Adipocyte (in vitro differentiated cells): ENCODE measurements around the gene KRTAP5-1.

Experiments used
- DNase-seq: peaks from one replicate; pipeline ENCODE4 v3.0.0-alpha.2; 2015; ENCODE audit warnings: low read depth
- H3K27me3 ChIP-seq: replicated peaks from 2 replicates; pipeline ENCODE4 v1.7.0; 2013; ENCODE audit warnings: mild to moderate bottlenecking, low read length, moderate library complexity; ENCODE audit not compliant: control insufficient read depth, insufficient read depth
- H3K36me3 ChIP-seq: 2 replicates; pipeline ENCODE4 v1.7.0; 2013; ENCODE audit warnings: low read length, mild to moderate bottlenecking, moderate library complexity; ENCODE audit not compliant: control insufficient read depth, insufficient read depth, severe bottlenecking
- H3K4me1 ChIP-seq: 2 replicates; pipeline ENCODE4 v1.7.0; 2013; ENCODE audit warnings: mild to moderate bottlenecking, low read length, moderate library complexity; ENCODE audit not compliant: control insufficient read depth, insufficient read depth
- H3K4me3 ChIP-seq: 2 replicates; pipeline ENCODE4 v1.7.0; 2013; ENCODE audit warnings: mild to moderate bottlenecking, low read length, moderate library complexity
- H3K9ac ChIP-seq: 2 replicates; pipeline ENCODE4 v1.7.0; 2013; ENCODE audit warnings: mild to moderate bottlenecking, low read length, moderate library complexity
- H3K9me3 ChIP-seq: 2 replicates; pipeline ENCODE4 v1.7.0; 2013; ENCODE audit warnings: mild to moderate bottlenecking, low read length, moderate library complexity; ENCODE audit not compliant: control insufficient read depth

KRTAP5-1 gene

GRCh38 chr11:1570531-1570895 lies 14.6 kb downstream of the KRTAP5-1 start:
- Histone ChIP-seq H3K9me3 (no peaks in the 10 kb centered on the region), H3K4me3 (no peak overlapping the region), H3K9ac (no peak overlapping the region), H3K4me1 (peaks cover 3% of the 10 kb centered on the region), H3K27me3 (peaks cover 16% of the 10 kb centered on the region), H3K36me3 (no peaks in the 10 kb centered on the region)
- no peak for DNase-seq

- Histone ChIP-seq H3K4me3 (no peak overlapping the region), H3K27me3 (peaks cover 15% of the 10 kb centered on the region)
Observed at GRCh38 chr11:1570001-1570453, 15.1 kb downstream of the KRTAP5-1 start.

GRCh38 chr11:1569251-1569780 lies 15.8 kb downstream of the KRTAP5-1 start:
- no peaks in the 10 kb centered on the region for H3K9me3 ChIP-seq
- no peaks in the 10 kb centered on the region for H3K36me3 ChIP-seq
- H3K4me3 ChIP-seq: no peak overlapping the region
- DNase-seq: no peak
- H3K9ac ChIP-seq: no peak overlapping the region
- H3K27me3 ChIP-seq: peaks cover 14% of the 10 kb centered on the region
- H3K4me1 ChIP-seq: peaks cover under 1% of the 10 kb centered on the region

More at GRCh38 chr11:1570001-1570453, 15.1 kb downstream of the KRTAP5-1 start:
- no peak for DNase-seq
- no peaks in the 10 kb centered on the region for H3K9me3 ChIP-seq
- H3K9ac ChIP-seq: no peak overlapping the region
- peaks cover 3% of the 10 kb centered on the region for H3K4me1 ChIP-seq
- no peaks in the 10 kb centered on the region for H3K36me3 ChIP-seq

GRCh38 chr11:1568441-1568911 lies 16.6 kb downstream of the KRTAP5-1 start:
- no peaks in the 10 kb centered on the region for H3K9me3 ChIP-seq
- H3K36me3 ChIP-seq: no peaks in the 10 kb centered on the region
- DNase-seq: no peak
- H3K4me3 ChIP-seq: no peak overlapping the region
- peaks cover 6% of the 10 kb centered on the region for H3K27me3 ChIP-seq
- H3K9ac ChIP-seq: no peak overlapping the region
- H3K4me1 ChIP-seq: no peaks in the 10 kb centered on the region

- Histone ChIP-seq H3K4me3 (no peak overlapping the region), H3K4me1 (no peaks in the 10 kb centered on the region), H3K36me3 (no peaks in the 10 kb centered on the region), H3K9ac (no peak overlapping the region), H3K27me3 (peaks cover 4% of the 10 kb centered on the region), H3K9me3 (no peaks in the 10 kb centered on the region)
- DNase-seq: no peak
Observed at GRCh38 chr11:1567721-1568100, 17.4 kb downstream of the KRTAP5-1 start.

GRCh38 chr11:1567052-1567720 lies 17.9 kb downstream of the KRTAP5-1 start:
- Histone ChIP-seq H3K36me3 (no peaks in the 10 kb centered on the region), H3K4me3 (no peak overlapping the region), H3K9ac (no peak overlapping the region), H3K4me1 (no peaks in the 10 kb centered on the region), H3K27me3 (peaks cover 4% of the 10 kb centered on the region), H3K9me3 (no peaks in the 10 kb centered on the region)
- no peak for DNase-seq

- peaks cover 3% of the 10 kb centered on the region for H3K4me1 ChIP-seq
- DNase-seq: no peak
- peaks cover 4% of the 10 kb centered on the region for H3K27me3 ChIP-seq
- no peak overlapping the region for H3K4me3 ChIP-seq
- H3K9ac ChIP-seq: no peak overlapping the region
- H3K9me3 ChIP-seq: no peaks in the 10 kb centered on the region
- H3K36me3 ChIP-seq: no peaks in the 10 kb centered on the region
Observed at GRCh38 chr11:1566381-1567051, 18.6 kb downstream of the KRTAP5-1 start.

GRCh38 chr11:1565904-1566247 lies 19.2 kb downstream of the KRTAP5-1 start:
- Histone ChIP-seq H3K4me1 (peaks cover 4% of the 10 kb centered on the region), H3K27me3 (peaks cover 4% of the 10 kb centered on the region)

GRCh38 chr11:1565173-1565903 lies 19.7 kb downstream of the KRTAP5-1 start:
- DNase-seq: no peak
- Histone ChIP-seq H3K9me3 (no peaks in the 10 kb centered on the region), H3K4me3 (no peak overlapping the region), H3K4me1 (peaks cover 4% of the 10 kb centered on the region), H3K36me3 (no peaks in the 10 kb centered on the region), H3K27me3 (peaks cover 4% of the 10 kb centered on the region), H3K9ac (no peak overlapping the region)

More at GRCh38 chr11:1565904-1566247, 19.2 kb downstream of the KRTAP5-1 start:
- no peak overlapping the region for H3K4me3 ChIP-seq
- DNase-seq: no peak
- H3K9ac ChIP-seq: no peak overlapping the region
- H3K9me3 ChIP-seq: no peaks in the 10 kb centered on the region
- no peaks in the 10 kb centered on the region for H3K36me3 ChIP-seq

GRCh38 chr11:1564535-1565172 lies 20.4 kb downstream of the KRTAP5-1 start:
- Histone ChIP-seq H3K4me1 (peaks cover 8% of the 10 kb centered on the region), H3K9ac (no peak overlapping the region), H3K27me3 (peaks cover 4% of the 10 kb centered on the region), H3K36me3 (no peaks in the 10 kb centered on the region), H3K9me3 (no peaks in the 10 kb centered on the region), H3K4me3 (no peak overlapping the region)
- DNase-seq: peak; percentile 62
